NCI-H2029 (cell line): Measurements from ENCODE around the gene CCDC200.
"Not testable (repeated sequence)": the region's sequence is repeated elsewhere in the genome, so short reads cannot be mapped to it uniquely, and the experiment has no call there.

Experiments used
- DNase-seq: peaks from one replicate; lab custom pipeline; 2025; lab: John Stamatoyannopoulos, UW

CCDC200 gene

DNA sequence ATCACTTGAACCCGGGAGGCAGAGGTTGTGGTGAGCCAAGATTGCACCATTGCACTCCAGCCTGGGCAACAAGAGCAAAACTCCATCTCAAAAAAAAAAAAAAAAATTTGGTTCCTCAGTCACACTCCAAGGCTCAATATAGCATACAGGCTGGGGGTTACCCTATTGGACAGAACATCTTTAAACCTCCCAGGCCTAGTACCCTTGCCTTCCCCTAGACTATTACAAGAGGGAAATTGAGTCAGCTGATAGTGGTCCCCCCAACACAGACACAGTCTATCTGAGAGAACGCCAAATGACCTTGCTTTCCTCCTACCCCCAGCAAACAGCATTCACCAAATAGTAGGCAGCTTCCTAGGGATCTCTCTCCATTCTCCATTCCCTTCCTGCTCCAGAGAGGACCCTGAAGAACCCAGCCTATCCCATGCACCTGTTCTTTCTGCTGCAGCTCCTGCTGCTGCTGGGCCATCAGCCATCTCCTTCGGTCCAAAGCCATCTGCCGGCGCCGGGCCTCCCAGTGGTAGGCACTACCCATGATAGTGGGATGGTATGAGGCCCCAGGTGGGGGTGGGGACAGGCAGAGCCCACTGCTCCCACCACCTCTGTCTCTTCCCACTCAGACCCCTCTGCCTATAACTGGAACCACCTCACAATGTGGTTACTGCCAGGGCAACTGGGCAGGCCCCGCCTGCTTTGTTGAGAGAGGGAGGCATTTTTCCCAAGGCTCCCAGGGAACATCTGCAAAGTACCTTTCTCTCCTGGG, at the start of gene CCDC200:
TSS of gene CCDC200 (minus strand) at position 604 of the 763 bp plus-strand sequence. CDS start at position 535, 69 bp downstream.
- not testable (repeated sequence) for DNase-seq

DNA sequence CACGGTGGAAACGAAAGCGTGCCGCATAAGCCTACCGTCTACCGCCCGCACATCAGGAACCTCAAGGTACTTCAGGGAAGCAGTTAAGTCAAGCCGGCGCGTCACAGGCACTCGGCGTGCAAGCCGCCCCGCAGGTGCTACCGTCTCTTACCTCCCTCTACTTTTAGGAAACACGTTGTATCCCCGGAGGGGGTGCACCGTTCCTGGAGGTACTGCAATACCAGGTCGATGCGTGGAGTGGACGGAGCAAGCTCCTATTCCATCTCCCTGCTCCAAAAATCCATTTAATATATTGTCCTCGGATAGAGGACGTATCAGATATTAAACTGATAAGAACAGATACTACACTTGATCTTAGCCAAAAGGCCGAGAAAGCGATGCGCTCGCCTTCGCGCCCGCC, 44.5 kb upstream of the CCDC200 start:
- DNase-seq: not testable (repeated sequence)

DNA sequence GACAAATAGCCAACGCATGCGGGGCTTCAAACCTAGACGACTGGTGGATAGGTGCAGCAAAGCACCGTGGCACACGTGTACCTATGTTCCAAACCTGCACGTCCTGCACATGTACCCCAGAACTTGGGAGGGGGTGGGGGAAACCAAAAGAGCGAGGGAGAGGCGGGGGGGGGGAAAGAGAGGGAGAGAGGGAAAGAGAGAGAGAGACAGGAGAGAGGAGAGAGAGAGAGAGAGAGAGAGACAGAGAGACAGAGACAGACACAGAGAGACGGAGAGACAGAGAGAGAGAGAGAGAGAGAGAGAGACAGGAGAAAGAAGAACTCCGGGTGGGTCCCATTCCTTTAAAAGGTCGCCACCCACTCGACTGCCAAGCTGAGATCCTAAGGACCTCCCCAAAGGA, 44.1 kb upstream of the CCDC200 start:
- not testable (repeated sequence) for DNase-seq

DNA sequence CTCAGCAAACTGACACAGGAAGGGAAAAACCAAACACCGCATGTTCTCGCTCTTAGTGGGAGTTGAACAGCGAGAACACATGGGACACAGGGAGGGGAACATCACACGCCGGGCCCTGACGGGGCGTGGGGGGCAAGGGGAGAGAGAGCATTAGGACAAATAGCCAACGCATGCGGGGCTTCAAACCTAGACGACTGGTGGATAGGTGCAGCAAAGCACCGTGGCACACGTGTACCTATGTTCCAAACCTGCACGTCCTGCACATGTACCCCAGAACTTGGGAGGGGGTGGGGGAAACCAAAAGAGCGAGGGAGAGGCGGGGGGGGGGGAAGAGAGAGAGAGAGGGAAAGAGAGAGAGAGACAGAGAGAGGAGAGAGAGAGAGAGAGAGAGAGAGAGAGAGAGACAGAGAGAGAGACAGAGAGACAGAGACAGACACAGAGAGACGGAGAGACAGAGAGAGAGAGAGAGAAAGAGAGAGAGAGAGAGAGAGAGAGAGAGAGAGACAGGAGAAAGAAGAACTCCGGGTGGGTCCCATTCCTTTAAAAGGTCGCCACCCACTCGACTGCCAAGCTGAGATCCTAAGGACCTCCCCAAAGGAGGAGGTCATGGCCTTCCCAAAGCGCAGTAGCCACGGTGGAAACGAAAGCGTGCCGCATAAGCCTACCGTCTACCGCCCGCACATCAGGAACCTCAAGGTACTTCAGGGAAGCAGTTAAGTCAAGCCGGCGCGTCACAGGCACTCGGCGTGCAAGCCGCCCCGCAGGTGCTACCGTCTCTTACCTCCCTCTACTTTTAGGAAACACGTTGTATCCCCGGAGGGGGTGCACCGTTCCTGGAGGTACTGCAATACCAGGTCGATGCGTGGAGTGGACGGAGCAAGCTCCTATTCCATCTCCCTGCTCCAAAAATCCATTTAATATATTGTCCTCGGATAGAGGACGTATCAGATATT, 42.4 kb upstream of the CCDC200 start:
- not testable (repeated sequence) for DNase-seq

DNA sequence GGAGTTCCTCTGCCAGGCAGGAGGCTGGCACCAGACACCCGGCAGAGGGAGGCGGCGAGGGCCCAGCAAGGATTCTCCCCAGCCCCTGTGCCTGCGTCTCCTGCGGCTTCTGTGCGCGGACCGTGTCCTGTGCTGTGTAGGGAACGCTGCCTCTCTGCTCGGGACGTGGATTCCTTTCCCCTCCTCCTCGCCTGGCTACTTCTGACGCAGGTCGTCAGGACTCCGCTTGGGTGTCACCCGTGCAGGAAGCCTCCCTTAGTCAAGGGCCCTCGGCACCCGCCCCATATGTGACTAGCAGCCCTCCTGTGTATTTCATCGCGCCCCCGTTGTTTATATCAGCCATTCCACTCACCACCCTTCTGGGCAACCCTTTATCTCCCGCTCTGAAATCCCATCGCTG, 18.0 kb upstream of the CCDC200 start:
- DNase-seq: not testable (repeated sequence)

DNA sequence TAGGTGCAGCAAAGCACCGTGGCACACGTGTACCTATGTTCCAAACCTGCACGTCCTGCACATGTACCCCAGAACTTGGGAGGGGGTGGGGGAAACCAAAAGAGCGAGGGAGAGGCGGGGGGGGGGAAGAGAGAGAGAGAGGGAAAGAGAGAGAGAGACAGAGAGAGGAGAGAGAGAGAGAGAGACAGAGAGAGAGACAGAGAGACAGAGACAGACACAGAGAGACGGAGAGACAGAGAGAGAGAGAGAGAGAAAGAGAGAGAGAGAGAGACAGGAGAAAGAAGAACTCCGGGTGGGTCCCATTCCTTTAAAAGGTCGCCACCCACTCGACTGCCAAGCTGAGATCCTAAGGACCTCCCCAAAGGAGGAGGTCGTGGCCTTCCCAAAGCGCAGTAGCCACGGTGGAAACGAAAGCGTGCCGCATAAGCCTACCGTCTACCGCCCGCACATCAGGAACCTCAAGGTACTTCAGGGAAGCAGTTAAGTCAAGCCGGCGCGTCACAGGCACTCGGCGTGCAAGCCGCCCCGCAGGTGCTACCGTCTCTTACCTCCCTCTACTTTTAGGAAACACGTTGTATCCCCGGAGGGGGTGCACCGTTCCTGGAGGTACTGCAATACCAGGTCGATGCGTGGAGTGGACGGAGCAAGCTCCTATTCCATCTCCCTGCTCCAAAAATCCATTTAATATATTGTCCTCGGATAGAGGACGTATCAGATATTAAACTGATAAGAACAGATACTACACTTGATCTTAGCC, 12.4 kb upstream of the CCDC200 start:
- not testable (repeated sequence) for DNase-seq

DNA sequence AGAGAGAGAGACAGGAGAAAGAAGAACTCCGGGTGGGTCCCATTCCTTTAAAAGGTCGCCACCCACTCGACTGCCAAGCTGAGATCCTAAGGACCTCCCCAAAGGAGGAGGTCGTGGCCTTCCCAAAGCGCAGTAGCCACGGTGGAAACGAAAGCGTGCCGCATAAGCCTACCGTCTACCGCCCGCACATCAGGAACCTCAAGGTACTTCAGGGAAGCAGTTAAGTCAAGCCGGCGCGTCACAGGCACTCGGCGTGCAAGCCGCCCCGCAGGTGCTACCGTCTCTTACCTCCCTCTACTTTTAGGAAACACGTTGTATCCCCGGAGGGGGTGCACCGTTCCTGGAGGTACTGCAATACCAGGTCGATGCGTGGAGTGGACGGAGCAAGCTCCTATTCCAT, 11.2 kb upstream of the CCDC200 start:
- not testable (repeated sequence) for DNase-seq

DNA sequence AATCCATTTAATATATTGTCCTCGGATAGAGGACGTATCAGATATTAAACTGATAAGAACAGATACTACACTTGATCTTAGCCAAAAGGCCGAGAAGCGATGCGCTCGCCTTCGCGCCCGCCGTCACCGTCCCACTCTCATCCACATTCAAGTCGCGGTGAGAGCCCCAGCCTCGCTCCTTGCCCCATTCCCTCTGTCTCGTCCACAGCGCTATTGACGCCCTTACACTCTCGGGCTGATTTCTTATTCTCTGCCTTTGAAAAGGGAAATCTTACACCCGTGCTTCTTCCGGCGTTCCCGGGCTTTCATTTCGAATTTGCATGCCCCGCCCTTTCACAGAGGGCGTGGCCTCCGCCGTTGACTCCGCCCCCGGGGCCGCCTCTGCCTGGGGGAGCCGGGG, 5.5 kb upstream of the CCDC200 start, which contains the start of gene RNU2-1:
TSS of gene RNU2-1 (minus strand) at position 101 of the 400 bp plus-strand sequence.
- DNase-seq: not testable (repeated sequence)

DNA sequence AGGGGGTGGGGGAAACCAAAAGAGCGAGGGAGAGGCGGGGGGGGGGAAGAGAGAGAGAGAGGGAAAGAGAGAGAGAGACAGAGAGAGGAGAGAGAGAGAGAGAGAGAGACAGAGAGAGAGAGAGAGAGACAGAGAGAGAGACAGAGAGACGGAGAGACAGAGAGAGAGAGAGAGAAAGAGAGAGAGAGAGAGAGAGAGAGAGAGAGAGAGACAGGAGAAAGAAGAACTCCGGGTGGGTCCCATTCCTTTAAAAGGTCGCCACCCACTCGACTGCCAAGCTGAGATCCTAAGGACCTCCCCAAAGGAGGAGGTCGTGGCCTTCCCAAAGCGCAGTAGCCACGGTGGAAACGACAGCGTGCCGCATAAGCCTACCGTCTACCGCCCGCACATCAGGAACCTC, 4.8 kb upstream of the CCDC200 start:
- not testable (repeated sequence) for DNase-seq

DNA sequence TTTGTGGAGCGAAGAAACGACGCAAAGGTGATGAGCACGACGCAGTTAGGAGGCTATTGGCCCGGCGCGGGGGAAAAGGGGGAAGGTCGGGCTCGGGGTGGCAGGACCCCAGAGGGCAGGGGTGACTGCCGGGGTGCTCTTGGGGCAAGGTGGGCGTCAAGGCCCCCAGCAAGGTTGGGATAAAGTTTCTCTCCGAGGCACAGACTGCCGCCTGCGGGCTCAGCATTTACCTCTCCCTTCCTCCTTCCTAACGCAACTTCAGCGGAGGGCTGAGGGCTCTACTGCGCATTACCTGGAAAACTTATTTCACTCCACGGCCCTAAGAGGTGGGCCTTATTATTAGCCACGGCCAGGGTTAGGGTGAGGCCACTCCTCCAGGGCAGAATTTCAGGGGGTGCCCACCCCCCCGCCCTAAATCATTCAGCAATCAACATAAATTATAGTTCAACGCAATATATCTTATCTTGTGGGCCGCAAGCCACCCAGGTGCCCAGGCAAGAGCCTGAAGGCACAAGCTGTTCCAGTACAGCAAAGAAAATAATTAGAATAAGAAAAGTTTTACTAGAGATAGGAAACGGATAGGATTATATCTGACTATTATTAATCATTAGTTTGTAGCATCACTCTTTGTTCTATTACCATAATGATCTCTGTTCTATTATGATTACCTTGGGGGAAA, 3.7 kb upstream of the CCDC200 start:
- not testable (repeated sequence) for DNase-seq

DNA sequence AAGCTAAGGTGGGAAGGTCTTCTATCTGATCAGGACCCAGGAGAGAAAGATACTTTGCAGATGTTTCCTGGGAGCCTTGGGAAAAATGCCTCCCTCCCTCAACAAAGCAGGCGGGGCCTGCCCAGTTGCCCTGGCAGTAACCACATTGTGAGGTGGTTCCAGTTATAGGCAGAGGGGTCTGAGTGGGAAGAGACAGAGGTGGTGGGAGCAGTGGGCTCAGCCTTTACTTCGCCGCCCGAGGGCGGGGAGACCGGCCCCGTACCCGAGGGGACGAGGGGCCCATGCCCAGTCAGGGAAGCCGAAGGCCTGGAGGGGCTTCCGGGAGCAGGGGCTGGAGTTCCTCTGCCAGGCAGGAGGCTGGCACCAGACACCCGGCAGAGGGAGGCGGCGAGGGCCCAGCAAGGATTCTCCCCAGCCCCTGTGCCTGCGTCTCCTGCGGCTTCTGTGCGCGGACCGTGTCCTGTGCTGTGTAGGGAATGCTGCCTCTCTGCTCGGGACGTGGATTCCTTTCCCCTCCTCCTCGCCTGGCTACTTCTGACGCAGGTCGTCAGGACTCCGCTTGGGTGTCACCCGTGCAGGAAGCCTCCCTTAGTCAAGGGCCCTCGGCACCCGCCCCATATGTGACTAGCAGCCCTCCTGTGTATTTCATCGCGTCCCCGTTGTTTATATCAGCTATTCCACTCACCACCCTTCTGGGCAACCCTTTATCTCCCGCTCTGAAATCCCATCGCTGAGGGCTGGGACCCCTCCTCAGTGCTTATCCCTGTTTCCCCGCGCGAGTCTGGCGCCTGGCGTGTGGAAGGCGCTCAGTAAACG, 3.0 kb upstream of the CCDC200 start:
- DNase-seq: not testable (repeated sequence)

DNA sequence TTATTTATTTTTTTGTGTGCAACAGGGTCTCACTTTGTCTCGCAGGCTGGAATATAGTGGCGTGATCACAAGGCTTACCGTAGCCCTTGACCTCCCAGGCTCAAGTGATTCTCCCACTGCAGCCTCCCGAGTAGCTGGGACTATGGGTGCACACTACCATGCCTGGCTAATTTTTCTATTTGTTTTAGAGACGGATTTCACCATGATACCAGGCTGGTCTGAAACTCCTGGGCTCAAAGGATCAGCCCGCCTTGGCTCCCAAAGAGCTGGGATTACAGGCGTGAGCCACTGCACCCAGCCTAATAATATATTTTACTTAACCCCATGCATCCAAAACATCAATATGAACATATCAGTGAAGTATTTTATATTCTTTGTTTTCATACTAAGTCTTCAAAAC, 2.0 kb downstream of the CCDC200 start:
- no peak for DNase-seq

DNA sequence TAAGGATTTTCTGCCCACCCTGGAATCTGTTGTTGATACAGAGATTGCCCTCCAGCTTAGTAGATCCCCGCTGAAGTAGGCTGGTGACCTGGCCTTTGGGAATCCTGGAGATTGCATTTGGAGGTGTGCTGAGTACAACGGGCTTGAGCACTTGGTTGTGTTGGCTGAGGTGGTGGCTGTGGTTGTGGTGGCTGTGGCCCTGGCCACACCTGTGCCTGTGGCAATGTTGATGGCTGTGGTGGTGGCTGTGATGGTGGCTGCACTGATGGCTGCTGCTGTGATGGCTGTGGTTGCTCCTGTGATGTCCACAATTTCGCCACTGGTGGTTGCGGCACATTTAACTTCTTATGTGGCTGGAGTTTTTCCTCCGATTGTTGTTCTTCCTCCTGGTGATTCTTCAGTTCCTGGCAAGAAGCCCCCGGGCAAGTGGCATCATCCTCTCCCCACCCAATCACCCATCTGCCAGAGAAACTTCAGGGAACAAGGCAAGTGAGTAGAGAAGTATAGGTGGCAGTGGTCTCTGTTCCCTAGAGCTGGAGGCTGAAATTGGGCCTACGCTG, 4.2 kb downstream of the CCDC200 start:
- DNase-seq: no peak

DNA sequence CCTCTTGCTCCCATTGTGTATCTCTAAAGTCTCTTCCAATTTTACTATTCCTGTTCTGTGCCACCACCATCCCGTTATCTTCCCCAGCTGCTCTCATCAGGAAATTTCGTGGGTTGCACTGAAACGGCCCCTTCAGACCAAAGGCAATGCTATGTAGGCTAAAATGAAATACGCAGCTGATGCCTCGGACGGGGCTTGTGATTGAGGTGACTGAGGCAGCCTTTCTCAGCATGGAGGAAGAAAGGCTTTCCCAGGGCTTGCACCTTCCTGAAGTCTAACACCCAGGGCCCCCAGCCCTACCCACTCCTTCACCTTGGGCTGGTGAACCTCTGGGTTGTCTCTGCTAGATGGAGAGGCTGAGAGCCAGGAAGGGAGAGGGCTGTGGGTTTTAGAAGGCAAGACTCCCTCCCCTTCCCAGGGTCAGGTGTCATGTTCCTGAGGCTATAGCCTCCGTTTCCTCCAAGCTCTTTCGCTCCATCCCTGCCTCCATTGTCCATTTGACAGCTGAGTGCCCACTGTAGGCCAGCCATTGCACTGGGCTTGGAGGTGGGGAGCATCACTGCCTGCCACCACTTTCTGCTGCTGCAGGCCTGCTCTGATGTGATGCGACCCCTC, 7.8 kb downstream of the CCDC200 start:
- DNase-seq: no peak

DNA sequence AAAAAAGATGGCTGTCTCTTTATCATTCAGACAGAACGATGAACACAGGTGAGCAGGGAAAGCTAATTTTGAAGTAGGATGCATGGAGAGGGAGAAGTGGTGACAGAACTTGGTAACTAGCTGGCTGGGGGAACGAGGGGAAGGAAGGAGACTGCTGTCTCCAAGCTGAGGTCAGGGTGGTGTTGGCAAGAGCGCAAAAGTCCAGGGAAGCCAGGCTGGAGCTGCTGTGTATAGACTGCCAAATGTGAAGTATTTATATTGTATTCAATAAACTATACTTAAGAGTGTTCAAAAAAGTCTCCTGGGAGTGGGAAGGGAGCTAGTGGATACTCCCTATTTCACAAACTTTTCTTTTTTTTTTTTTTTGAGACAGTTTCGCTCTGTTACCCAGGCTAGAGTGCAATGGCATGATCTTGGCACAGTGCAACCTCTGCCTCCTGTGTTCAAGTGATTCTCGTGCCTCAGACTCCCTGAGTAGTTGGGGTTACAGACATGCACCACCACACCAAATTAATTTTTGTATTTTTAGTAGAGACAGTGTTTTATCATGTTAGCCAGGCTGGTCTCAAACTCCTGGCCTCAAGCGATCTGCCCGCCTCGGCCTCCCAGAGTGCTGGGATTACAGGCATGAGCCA, 8.6 kb downstream of the CCDC200 start:
- no peak for DNase-seq

DNA sequence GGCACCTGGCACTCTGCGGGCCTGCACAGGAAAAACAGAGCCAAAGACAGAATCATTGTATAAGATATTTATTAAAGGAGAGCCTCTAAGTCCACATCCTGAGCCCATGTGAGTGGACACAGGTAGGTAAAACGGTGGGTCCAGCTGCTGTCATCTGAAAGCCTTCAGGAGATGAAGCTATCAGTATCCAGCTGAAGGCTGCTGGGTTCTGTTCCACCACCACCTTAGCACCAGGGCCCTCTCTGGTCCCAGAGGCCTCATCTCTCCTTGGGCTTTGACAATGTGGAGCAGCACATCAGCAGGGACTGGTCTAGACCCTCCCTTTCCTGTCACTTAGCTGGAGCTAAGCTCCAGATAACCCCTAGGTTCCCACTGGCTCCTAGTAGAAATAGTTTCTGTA, 9.4 kb downstream of the CCDC200 start:
- DNase-seq: no peak

DNA sequence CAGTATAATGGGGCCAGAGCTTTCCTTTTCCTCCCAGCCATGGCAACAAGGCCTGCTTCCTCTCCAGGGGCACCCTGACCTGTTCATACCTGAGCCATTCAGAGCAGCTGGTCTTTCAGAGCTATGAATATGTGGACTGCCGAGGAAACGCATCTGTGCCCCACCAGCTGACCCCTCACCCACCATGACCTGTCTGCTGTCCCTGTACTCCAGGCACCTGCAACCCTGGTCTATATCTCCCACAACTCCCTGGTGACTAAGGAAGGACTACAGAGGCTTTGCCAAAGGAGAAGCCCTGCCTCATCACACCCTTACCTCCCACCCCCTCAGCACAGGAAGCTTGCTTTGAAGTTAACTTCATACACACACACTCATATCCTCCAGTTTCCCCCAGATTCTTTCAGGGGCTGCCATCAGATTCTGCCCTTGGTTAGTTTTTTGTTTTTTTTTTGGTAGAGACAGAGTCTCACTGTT, 10.8 kb downstream of the CCDC200 start:
- no peak for DNase-seq

DNA sequence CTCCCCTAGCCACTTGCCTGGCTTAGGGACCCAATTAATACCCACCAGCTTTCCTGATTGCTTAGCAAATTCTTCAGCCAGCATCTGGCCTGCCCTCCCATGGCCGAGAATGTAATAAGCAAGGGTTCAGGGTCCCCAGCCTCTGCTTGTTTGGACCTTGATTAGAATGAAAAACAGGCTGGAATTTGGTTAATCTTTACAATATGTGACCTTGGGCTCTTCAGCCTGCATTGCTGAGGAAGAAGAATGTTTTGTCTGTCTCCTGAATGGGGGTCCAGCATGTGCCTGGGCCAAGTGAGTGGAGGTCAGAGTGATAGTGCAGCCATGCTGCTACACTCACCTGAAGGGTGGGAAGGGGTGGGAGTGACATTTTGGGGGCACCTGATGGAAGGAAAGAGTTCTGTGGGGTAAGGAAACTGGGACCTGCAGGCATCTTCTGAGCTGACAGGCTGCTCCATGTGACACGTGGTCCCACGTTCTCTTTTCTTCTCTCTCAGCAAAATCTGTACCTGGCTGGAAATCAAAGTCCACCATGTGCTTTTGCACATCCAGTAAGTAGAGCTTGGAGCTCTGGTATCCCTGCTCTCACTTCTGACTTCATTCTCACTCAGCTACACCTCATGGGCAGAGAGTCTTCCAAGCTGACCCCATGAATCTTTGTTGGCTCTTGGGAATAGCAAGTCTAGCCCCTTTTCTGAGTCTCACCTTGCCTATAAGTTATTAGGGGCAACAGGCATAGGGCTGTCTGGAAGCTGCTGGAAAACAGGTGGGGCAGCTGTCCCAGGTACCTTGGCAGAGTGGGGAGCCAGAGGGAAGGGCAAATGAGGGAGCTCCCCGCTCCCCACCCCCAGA, 11.4 kb downstream of the CCDC200 start:
- DNase-seq: no peak
